ENCODE measurements around the gene NBEAL2.
"Not testable (repeated sequence)": the region's sequence is repeated elsewhere in the genome, so short reads cannot be mapped to it uniquely, and the experiment has no call there.

The NBEAL2 gene

DNA sequence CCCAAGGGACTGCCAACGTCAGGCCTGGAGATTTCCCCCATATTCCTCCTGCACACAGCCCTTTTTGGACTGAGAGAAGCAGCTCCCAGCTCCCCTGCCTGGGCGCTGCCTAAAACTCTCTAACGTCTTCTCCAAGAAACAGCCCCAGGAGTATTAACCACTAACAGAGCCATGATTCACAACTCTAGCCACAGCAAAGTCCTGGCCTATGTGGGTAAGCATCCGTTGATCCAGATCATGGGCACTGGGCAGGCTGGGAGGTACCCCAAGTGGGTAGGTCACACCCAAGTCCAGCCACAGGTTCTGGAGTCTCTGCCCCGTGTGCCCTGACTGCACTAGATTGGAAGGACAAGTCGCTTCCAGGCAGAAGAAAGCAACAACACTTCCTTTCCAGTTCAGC, 31.9 kb downstream of the NBEAL2 start:
- no peak for DNase-seq (ENCODE audit: low read depth in 2 of 2, low spot score in 1 of 2)

- DNase-seq (ENCODE audit: low read depth in 2 of 2, low spot score in 1 of 2), result no peak
Measured at GRCh38 chr3:47012342-47013230, 33.1 kb downstream of the NBEAL2 start.

GRCh38 chr3:47013231-47013630, 33.8 kb downstream of the NBEAL2 start:
- DNase-seq (ENCODE audit: low read depth in 2 of 2, low spot score in 1 of 2), result no peak

- DNase-seq (ENCODE audit: low read depth in 2 of 2, low spot score in 1 of 2), result no peak
Measured at GRCh38 chr3:47014036-47014435, 34.6 kb downstream of the NBEAL2 start.

- no peak for DNase-seq (ENCODE audit: low read depth in 2 of 2, low spot score in 1 of 2)
Measured at GRCh38 chr3:47015151-47015550, 35.7 kb downstream of the NBEAL2 start.

DNA sequence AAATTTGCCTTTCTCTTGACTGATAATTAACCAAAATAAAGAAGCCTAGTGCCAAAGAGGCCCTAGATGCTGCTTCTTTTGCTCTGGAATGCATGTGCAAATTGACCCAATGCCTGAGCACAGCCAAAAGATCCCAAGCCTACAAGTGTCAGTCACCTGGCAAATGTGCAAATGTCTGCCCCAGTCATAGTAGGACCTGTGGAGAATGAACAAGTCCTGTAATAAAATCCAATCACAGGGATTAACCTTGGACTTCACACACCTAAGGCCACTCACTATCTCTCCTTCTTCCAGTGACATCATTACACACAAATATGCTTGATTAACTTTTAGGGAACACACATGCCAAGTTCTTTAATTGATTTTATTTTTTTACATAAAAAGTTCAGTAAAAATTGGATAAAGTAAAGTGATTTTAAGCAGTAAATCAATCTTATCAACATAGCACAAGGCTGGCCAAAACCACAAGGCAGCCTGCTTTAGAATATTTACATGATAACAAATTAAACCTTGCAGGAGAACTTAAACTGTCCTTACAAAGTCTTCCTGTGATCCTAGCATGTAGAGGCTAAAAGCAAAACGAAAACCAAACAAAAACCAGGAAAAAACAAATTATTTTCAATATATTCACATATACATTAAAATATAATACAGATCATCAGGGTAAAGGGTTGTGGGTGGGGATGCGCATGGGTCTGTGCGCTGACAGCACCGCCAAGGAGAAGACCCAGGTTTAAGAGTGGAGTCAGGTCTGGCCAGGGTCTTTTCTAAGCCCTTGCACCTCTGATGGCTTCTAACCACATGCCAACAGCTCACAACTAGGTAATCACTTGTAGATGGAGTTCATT, 36.8 kb downstream of the NBEAL2 start:
- DNase-seq (ENCODE audit: low read depth in 2 of 2, low spot score in 1 of 2), result no peak

DNA sequence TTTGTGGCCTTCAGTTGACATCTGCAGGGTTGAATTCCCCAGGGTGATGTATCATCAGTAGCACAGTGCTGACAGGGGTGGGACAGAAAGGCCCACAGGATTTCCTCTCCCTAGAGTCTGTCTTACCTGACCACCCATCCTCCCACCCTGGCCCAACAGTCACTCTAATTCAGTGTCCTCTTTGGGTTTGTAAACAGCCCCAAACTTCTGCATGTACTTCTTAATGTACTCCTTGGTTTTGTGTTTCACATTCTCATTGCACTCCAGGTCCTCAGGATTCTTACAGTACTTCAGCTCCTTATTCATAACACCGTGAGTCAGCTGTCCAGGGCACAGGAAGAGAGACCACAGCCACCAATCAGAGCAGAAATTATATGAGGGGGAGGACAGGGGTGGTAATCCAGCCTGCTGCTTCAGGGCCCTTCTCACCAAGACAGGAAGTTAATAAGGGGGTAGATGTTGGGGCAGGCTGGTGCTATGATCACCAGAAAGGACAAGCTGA, 37.5 kb downstream of the NBEAL2 start:
- no peak for DNase-seq (ENCODE audit: low read depth in 2 of 2, low spot score in 1 of 2)

DNA sequence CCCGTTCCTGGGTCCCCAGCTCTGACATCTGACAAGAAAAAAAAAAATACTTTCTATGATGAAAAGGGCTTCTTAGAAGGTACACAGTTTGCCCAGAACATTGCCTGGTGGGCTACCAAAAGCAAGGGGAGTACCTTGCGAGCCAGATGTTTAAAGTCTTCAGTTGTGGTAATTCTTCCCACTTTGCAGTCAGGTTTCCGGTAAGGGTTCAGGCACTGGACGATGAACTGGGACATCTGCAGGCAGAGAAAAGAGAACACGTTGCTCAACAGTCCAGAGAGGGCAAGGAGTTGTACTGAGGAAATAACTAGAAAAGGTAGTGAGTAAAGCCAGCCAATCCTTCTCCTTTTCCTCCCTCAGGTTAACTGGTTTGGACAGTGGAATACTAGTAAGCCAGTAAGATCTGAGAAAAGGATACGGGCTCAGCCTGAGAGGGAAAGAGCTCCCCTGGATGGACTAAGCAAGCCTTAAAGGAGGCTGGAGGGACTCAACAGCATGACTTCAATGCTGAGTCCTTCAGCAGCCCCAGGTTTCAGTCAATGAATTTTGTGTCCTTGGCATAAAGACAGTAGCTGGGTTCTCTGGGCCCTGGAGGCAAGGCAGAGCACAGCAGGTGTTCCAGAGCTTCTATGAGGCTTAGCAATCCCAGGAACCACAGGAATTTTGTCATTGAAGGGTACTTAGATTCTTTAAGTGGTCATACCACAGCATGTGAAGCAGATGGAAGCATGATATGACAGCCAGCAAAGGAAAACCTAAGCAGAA, 38.2 kb downstream of the NBEAL2 start:
- DNase-seq (ENCODE audit: low read depth in 2 of 2, low spot score in 1 of 2), result no peak

DNA sequence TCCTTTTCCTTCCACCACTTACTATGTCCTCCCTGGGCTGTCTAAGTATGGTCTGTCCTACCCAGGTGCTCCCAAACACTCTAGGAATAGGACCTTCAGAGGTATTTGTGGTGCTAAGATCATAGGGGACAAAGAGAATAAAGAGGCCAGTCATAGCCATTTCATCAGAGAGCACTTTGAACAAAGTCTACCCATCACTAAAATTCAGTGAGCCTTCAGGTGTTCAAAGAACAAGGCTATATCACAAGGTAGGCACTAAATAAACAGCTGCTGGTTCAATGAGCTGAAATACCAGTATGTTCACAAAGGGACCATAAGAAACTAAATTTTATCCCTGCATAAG, 38.8 kb downstream of the NBEAL2 start:
- no peak for DNase-seq (ENCODE audit: low read depth in 2 of 2, low spot score in 1 of 2)

DNA sequence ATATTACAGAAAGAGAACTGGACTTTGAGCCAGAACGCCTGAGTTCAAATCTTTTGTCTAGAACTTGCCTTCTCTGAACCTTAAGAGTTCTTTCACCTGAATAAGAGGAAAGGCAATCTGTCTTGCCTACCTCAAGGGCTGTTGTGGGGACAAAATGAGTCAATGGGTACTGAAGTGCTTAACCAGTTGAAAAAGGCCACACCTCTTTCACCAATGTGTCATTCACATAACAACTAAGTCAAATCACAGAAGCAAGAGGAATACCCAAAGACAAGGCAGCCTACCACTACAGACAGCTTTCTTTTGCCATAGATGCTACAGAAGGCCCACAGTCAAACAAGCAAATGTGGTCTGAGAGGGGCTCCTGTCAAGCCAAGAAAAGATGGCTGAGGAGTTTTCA, 39.7 kb downstream of the NBEAL2 start:
- DNase-seq (ENCODE audit: low read depth in 2 of 2, low spot score in 1 of 2), result no peak

- no peak for DNase-seq (ENCODE audit: low read depth in 2 of 2, low spot score in 1 of 2)
Measured at GRCh38 chr3:47020311-47020710, 40.8 kb downstream of the NBEAL2 start.

DNA sequence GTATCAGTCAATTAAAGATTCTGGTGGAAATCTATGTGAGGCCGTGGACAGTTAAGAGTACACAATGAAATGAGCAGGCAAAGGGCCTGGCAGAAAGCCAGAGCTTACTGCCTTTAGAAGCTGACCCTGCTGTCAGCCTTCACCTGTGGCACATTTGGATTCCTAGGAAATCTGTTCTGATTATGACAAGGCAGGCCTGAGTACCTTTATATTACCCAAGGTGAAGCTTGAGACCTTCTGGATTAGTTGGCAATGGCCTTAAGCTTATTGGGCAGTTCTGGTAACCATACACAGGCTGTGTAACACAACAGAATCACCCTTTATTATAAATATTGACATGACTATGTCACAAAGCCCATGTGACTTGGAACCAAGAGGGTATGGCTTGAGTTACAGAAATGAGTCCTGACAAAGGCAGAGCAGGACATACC, 43.2 kb downstream of the NBEAL2 start:
- DNase-seq (ENCODE audit: low read depth in 2 of 2, low spot score in 1 of 2), result no peak

DNA sequence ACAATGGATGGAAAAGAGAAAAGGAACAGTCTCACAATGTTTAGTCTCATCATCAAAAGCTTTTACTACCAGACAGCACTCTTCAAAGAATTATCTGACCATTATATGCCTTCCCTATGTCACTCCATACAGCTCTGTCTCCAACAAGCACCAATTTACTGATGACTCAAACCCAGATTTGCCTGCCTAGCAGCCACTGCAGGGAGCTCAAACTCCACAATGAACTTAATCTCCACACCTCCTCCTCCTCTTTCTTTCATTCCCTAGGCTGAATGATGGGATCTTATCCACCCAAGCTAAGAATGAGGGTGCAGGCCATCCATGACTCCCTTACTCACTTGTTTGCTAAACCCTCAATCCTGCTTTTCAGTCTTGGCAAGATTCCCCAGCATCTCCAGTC, 45.5 kb downstream of the NBEAL2 start:
- DNase-seq (ENCODE audit: low read depth in 2 of 2, low spot score in 1 of 2), result no peak

DNA sequence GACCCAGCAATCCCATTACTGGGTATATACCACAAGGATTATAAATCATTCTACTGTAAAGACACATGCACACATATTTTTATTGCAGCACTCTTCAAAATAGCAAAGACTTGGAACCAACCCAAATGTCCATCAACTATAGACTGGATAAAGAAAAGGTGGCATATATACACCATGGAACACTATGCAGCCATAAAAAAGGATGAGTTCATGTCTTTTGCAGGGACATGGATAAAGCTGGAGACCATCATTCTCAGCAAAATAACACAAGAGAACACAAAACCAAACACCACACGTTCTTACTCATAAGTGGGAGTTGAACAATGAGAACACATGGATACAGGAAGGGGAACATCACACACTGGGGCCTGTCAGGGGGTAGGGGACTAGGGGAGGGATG, 47.0 kb downstream of the NBEAL2 start:
- not testable (repeated sequence) for DNase-seq (ENCODE audit: low read depth in 2 of 2, low spot score in 1 of 2)

- DNase-seq (ENCODE audit: low read depth in 2 of 2, low spot score in 1 of 2), result no peak
Measured at GRCh38 chr3:47028146-47028545, 48.7 kb downstream of the NBEAL2 start.

- DNase-seq (ENCODE audit: low read depth in 2 of 2, low spot score in 1 of 2), result no peak
Measured at GRCh38 chr3:47028667-47029066, 49.2 kb downstream of the NBEAL2 start.

- not testable (repeated sequence) for DNase-seq (ENCODE audit: low read depth in 2 of 2, low spot score in 1 of 2)
Measured at GRCh38 chr3:47031041-47031440, 51.6 kb downstream of the NBEAL2 start.

DNA sequence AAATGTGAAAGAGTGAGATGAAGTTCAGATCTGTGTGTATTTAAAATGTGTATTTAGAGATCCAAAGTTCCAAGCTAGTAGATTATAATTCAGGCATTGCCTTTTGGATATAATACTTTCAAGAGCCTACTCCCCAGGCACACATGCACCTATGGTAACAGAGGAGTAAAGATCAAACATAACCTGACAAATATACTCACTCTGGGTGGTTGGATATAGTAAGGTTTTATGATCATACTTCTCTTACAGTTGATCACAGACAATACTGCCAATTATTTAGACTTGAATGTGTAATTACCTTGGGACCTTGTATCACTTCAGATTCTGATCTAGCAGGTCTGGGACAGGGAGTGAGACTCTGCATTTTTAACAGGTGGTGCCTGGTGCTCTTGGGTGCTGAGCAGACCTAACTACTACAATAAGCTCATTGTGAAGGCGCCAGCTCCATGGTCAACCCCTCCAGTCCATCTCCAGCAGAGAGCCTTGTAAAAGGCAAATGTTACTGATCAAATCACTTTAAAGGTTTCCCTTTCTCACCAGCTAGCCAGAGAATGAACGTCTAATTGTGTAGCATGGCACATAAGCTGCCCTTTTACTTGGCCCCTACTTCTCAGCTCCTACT, 55.5 kb downstream of the NBEAL2 start:
- DNase-seq (ENCODE audit: low read depth in 2 of 2, low spot score in 1 of 2), result no peak

DNA sequence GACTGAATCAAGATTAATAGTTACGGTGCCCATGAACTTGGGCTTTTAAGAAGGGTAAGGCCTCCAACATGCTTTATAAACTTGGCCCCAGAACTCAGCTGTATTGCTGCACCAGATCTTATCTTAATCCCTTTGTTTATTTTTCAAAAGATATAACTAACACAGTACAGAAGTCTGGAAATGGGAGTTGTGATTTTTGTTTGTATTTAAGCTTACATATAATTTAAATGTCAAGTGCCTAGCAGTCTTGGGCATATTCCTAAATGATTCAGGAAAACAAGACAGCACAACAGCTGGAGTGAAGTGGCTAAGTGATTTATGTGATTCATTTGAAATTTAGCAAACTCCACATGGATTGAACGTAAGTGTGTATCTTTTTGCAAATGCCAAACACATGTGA, 56.2 kb downstream of the NBEAL2 start:
- no peak for DNase-seq (ENCODE audit: low read depth in 2 of 2, low spot score in 1 of 2)

DNA sequence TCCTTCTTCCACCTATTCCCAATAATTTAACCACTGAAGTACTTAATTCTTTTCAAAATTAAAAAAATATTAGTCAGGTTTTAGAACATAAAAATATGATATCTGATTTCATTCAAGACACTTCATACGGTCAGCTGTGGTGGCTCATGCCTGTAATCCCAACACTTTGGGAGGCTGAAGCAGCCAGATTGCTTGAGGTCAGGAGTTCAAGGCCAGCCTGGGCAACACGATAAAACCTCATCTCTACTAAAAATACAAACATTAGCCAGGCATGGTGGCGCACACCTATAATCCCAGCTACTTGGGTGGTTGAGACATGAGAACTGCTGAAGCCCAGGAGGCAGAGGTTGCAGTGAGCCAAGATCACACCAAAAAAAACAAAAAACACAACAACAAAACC, 56.7 kb downstream of the NBEAL2 start:
- no peak for DNase-seq (ENCODE audit: low read depth in 2 of 2, low spot score in 1 of 2)

- not testable (repeated sequence) for DNase-seq (ENCODE audit: low read depth in 2 of 2, low spot score in 1 of 2)
Measured at GRCh38 chr3:47037302-47037701, 57.8 kb downstream of the NBEAL2 start.

Measured in stimulated activated CD8-positive, alpha-beta memory T cell treated with anti-CD3 and anti-CD28 coated beads, Interleukin-4, amount 100 ng/mL, for 1 hour (primary cell).